ENCODE data around the gene RANBP10. TPM values are rescaled to one million over a fixed set of nuclear protein-coding genes. Genes with fewer than 3 reads are reported as not detected.

Gene RANBP10
- total and polyA plus RNA-seq, 7 donors: 4.2 to 15.5 (median 7.5) TPM

- 97 to 99% methylated on average over 5 of the region's 5 CpGs for WGBS, 2 donors
- Histone ChIP-seq H3K27me3 (no peaks in the 10 kb centered on the region), H3K9me3 (no peaks in the 10 kb centered on the region), H3K4me1 (no peaks in the 10 kb centered on the region), H3K4me3 (no peak overlapping the region), H3K27ac (no peak overlapping the region), H3K36me3 (no peaks in the 10 kb centered on the region)
- peak; percentile 20 for DNase-seq
- no peak for TF ChIP-seq EP300 (IDR thresholded peaks at IDR 0.05)
- TF ChIP-seq POLR2A (IDR thresholded peaks at IDR 0.05): no peak
- no peak for TF ChIP-seq CTCF (IDR thresholded peaks at IDR 0.05)
- no peak for TF ChIP-seq POLR2AphosphoS5 (IDR thresholded peaks at IDR 0.05)
- intact Hi-C loops (cut with DNase I): no loop called here
Measured at GRCh38 chr16:67707790-67708189, 98.6 kb downstream of the RANBP10 start.

GRCh38 chr16:67707210-67707609, 99.2 kb downstream of the RANBP10 start:
- intact Hi-C loops (cut with DNase I): no loop called here
- TF ChIP-seq CTCF (IDR thresholded peaks at IDR 0.05) (no peak), POLR2AphosphoS5 (IDR thresholded peaks at IDR 0.05) (no peak), POLR2A (IDR thresholded peaks at IDR 0.05) (no peak), EP300 (IDR thresholded peaks at IDR 0.05) (no peak)
- no peak for DNase-seq
- Histone ChIP-seq H3K36me3 (no peaks in the 10 kb centered on the region), H3K27ac (no peak overlapping the region), H3K4me3 (no peak overlapping the region), H3K9me3 (no peaks in the 10 kb centered on the region), H3K4me1 (no peaks in the 10 kb centered on the region), H3K27me3 (no peaks in the 10 kb centered on the region)
- 87 to 95% methylated on average over 4 of the region's 4 CpGs for WGBS, 2 donors

- WGBS, 2 donors: 80 to 88% methylated on average over 5 of the region's 5 CpGs
- TF ChIP-seq POLR2A (IDR thresholded peaks at IDR 0.05) (no peak), POLR2AphosphoS5 (IDR thresholded peaks at IDR 0.05) (no peak), CTCF (IDR thresholded peaks at IDR 0.05) (no peak), EP300 (IDR thresholded peaks at IDR 0.05) (no peak)
Measured at GRCh38 chr16:67704110-67704509, 102.2 kb downstream of the RANBP10 start.

GRCh38 chr16:67703626-67704025, 102.7 kb downstream of the RANBP10 start:
- H3K9me3 ChIP-seq: no peaks in the 10 kb centered on the region
- no peaks in the 10 kb centered on the region for H3K4me1 ChIP-seq
- DNase-seq: no peak
- H3K27me3 ChIP-seq: no peaks in the 10 kb centered on the region
- no peak for TF ChIP-seq POLR2A (IDR thresholded peaks at IDR 0.05)
- no peak for TF ChIP-seq CTCF (IDR thresholded peaks at IDR 0.05)
- TF ChIP-seq POLR2AphosphoS5 (IDR thresholded peaks at IDR 0.05): no peak
- no peak for TF ChIP-seq EP300 (IDR thresholded peaks at IDR 0.05)
- H3K4me3 ChIP-seq: no peak overlapping the region
- WGBS, 2 donors: 62 to 66% methylated on average over 2 of the region's 2 CpGs
- H3K36me3 ChIP-seq: no peaks in the 10 kb centered on the region
- intact Hi-C loops (cut with DNase I): no loop called here
- H3K27ac ChIP-seq: no peak overlapping the region

More at GRCh38 chr16:67704110-67704509, 102.2 kb downstream of the RANBP10 start:
- intact Hi-C loops (cut with DNase I): no loop called here
- no peak overlapping the region for H3K27ac ChIP-seq
- no peaks in the 10 kb centered on the region for H3K9me3 ChIP-seq
- no peaks in the 10 kb centered on the region for H3K4me1 ChIP-seq
- H3K36me3 ChIP-seq: no peaks in the 10 kb centered on the region
- no peak overlapping the region for H3K4me3 ChIP-seq
- DNase-seq: no peak
- no peaks in the 10 kb centered on the region for H3K27me3 ChIP-seq

GRCh38 chr16:67702130-67702529, 104.2 kb downstream of the RANBP10 start:
- TF ChIP-seq POLR2A (IDR thresholded peaks at IDR 0.05): no peak
- no peak for TF ChIP-seq EP300 (IDR thresholded peaks at IDR 0.05)
- TF ChIP-seq CTCF (IDR thresholded peaks at IDR 0.05): no peak
- TF ChIP-seq POLR2AphosphoS5 (IDR thresholded peaks at IDR 0.05): no peak
- no peak overlapping the region for H3K4me3 ChIP-seq
- no peaks in the 10 kb centered on the region for H3K27me3 ChIP-seq
- no peaks in the 10 kb centered on the region for H3K4me1 ChIP-seq
- WGBS, 2 donors: 93 to 94% methylated on average over 4 of the region's 4 CpGs
- intact Hi-C loops (cut with DNase I): no loop called here
- H3K9me3 ChIP-seq: no peaks in the 10 kb centered on the region
- peak; percentile 7 for DNase-seq
- no peaks in the 10 kb centered on the region for H3K36me3 ChIP-seq
- H3K27ac ChIP-seq: no peak overlapping the region
